Type B pancreatic cell (in vitro differentiated cells): ENCODE measurements around the gene KRT86. TPM values are rescaled to one million over a fixed set of nuclear protein-coding genes. Genes with fewer than 3 reads are reported as not detected.

Source experiments
- DNase-seq: peaks from one replicate; pipeline ENCODE4 v3.0.0; 2021; ENCODE audit warnings: mixed read lengths; ENCODE audit not compliant: unreplicated experiment; ENCODE audit errors: extremely low spot score
- H3K27ac Mint-ChIP-seq: 2 replicates; pipeline ENCODE4 v1.8.0; 2021; ENCODE audit warnings: mild to moderate bottlenecking, mixed read lengths
- H3K27me3 Mint-ChIP-seq: 2 replicates; pipeline ENCODE4 v1.8.0; 2021; ENCODE audit warnings: mixed read lengths
- H3K36me3 Mint-ChIP-seq: 2 replicates; pipeline ENCODE4 v1.8.0; 2021; ENCODE audit warnings: mixed read lengths
- H3K4me1 Mint-ChIP-seq: one replicate; pipeline ENCODE4 v1.8.0; 2021; ENCODE audit warnings: mixed read lengths; ENCODE audit not compliant: unreplicated experiment
- H3K4me3 Mint-ChIP-seq: 2 replicates; pipeline ENCODE4 v1.8.0; 2021; ENCODE audit warnings: mild to moderate bottlenecking, mixed read lengths
- H3K9me3 Mint-ChIP-seq: 2 replicates; pipeline ENCODE4 v1.8.0; 2021; ENCODE audit warnings: mixed read lengths
- total RNA-seq: library from RNA; stranded (reverse); gene quantifications from 2 replicates; pipeline ENCODE4 v1.2.1, GENCODE V29; 2021; ENCODE audit warnings: low replicate concordance
- TF ChIP-seq, protein P1 (sequence below): fragments of 200-600 bp; sonication (generic); conservative IDR thresholded peaks from 2 replicates; pipeline ENCODE4 v1.5.0; 2021; ENCODE audit warnings: antibody characterized with exemption, mild to moderate bottlenecking

KRT86 gene
- total RNA-seq, 1 donor from 2014 or later: 0.14 TPM

DNA sequence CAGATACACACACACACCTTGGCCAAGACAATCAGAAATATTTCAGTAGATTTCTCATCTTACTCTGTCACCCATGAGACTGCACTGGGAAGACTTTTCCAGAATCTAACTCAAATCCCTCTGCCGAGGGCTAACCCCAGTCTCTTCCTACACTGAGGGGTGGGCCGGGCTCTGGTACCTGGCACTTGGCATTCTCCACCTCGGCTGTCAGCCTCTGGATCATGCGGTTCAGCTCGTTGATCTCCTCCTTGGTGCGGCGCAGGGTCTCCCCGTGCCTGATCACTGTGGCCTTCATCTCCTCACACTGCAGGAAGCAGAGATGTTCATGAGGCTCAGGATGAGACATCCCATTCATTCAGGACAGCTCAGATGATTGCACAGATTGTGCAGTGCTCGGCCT lies 41.8 kb downstream of the KRT86 start:
- Mint-ChIP-seq H3K27ac (no peak overlapping the region), H3K4me1 (no peaks in the 10 kb centered on the region), H3K36me3 (no peaks in the 10 kb centered on the region), H3K4me3 (no peak overlapping the region), H3K27me3 (peaks cover 55% of the 10 kb centered on the region), H3K9me3 (no peaks in the 10 kb centered on the region)
- TF ChIP-seq, protein P1, sequence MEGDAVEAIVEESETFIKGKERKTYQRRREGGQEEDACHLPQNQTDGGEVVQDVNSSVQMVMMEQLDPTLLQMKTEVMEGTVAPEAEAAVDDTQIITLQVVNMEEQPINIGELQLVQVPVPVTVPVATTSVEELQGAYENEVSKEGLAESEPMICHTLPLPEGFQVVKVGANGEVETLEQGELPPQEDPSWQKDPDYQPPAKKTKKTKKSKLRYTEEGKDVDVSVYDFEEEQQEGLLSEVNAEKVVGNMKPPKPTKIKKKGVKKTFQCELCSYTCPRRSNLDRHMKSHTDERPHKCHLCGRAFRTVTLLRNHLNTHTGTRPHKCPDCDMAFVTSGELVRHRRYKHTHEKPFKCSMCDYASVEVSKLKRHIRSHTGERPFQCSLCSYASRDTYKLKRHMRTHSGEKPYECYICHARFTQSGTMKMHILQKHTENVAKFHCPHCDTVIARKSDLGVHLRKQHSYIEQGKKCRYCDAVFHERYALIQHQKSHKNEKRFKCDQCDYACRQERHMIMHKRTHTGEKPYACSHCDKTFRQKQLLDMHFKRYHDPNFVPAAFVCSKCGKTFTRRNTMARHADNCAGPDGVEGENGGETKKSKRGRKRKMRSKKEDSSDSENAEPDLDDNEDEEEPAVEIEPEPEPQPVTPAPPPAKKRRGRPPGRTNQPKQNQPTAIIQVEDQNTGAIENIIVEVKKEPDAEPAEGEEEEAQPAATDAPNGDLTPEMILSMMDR: no peak
- no peak for DNase-seq

DNA sequence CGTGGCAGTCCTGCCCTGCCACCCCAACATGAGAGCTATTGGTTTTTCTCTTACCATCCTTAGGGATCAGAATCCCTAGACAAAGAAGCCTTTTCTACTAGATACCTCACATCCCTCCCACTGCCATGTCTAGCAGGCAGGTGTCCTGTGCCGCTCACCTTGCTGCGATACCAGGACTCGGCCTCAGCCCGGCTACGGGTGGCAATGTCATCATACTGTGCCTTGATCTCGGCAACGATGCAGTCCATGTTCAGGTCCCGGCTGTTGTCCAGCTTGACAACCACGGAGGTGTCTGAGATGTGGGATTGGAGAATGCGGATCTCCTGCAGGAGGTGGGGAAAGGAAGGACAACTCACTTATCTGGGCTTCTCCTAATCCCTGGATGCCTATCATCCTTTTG lies 42.3 kb downstream of the KRT86 start:
- Mint-ChIP-seq H3K27ac (no peak overlapping the region), H3K9me3 (no peaks in the 10 kb centered on the region), H3K4me1 (no peaks in the 10 kb centered on the region), H3K4me3 (no peak overlapping the region), H3K27me3 (peaks cover 53% of the 10 kb centered on the region), H3K36me3 (no peaks in the 10 kb centered on the region)
- TF ChIP-seq, protein P1: no peak
- DNase-seq: no peak

DNA sequence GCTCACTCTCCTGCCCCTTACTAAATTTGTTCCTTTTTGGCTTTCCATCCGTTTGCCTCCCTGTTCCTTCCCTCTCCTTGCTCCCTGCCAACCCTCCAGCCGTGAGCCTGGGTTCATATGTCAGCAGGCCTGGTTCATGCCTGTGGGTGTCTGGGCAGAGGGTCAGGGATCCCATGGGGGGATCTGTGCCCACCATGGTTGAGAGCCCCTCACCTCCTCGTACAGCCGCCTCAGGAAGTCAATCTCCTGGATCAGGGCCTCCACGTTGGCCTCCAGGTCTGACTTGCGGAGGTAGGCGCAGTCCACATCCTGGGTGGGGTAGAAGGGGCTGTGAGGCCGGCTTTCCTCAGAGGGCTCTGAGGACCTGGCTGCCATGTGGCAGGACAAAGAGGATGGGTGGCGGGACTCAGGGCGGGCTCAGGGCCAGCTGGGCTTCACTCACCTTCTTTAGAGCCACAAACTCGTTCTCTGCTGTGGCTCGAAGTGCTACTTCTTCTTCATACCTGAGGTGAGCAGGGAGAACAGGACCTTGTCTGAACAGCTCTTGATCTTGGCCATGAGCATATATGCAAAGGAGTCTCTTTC lies 43.1 kb downstream of the KRT86 start:
- Mint-ChIP-seq H3K36me3 (no peaks in the 10 kb centered on the region), H3K4me3 (no peak overlapping the region), H3K4me1 (no peaks in the 10 kb centered on the region), H3K9me3 (no peaks in the 10 kb centered on the region), H3K27me3 (peaks cover 54% of the 10 kb centered on the region), H3K27ac (no peak overlapping the region)
- TF ChIP-seq, protein P1: no peak
- DNase-seq: no peak

DNA sequence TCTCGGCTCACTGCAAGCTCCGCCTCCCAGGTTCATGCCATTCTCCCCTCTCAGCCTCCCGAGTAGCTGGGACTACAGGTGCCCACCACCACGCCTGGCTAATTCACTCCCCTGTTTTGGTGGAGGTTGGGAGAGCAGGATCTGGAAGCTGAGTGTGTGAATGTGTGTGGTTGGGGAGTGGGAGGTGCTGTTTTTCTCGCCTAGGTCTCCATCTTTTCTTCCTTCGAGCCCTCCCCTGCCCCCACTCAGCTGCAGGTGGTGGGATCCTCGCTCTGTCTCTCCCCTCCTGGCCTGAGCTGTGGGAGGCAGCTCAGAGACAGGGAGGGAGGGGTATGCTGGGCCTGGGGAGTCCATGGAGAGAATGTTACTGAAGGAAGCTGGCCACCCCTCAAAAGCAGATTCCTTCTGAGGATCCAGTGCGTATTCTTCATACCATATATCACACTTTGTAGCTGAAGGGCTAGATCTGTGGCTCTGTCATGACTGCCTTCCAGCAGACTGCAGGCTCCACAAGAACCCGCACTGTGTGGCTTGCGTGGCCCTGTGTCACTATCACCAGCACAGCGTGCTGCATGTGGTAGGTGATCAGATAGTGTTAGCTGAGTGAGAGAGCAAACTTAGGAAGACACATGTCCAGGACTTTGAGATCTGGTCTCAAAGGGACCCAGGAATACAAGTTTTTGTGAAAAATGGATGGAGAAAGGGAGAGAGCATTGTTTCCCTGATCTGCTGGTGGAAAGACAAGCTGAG lies 44.0 kb downstream of the KRT86 start:
- DNase-seq: no peak
- Mint-ChIP-seq H3K4me1 (no peaks in the 10 kb centered on the region), H3K27ac (no peak overlapping the region), H3K27me3 (peaks cover 55% of the 10 kb centered on the region), H3K4me3 (no peak overlapping the region), H3K9me3 (no peaks in the 10 kb centered on the region), H3K36me3 (no peaks in the 10 kb centered on the region)
- TF ChIP-seq, protein P1: no peak

GRCh38 chr12:52319097-52319496 lies 44.7 kb downstream of the KRT86 start:
- TF ChIP-seq, protein P1: no peak
- H3K27ac Mint-ChIP-seq: no peak overlapping the region
- DNase-seq: no peak
- no peak overlapping the region for H3K4me3 Mint-ChIP-seq
- peaks cover 49% of the 10 kb centered on the region for H3K27me3 Mint-ChIP-seq
- no peaks in the 10 kb centered on the region for H3K9me3 Mint-ChIP-seq
- H3K36me3 Mint-ChIP-seq: no peaks in the 10 kb centered on the region
- H3K4me1 Mint-ChIP-seq: no peaks in the 10 kb centered on the region
